ENCODE results near the gene ZKSCAN4. TPM values are rescaled to one million over a fixed set of nuclear protein-coding genes. Genes with fewer than 3 reads are reported as not detected.

Gene ZKSCAN4
- total RNA-seq, 1 donor from 2014 or later: 7.2 TPM

- no peak for DNase-seq (ENCODE audit: extremely low spot score, unreplicated experiment)
- TF ChIP-seq CTCF (IDR thresholded peaks at IDR 0.05): no peak
- Mint-ChIP-seq H3K4me1 (ENCODE audit: unreplicated experiment) (peaks cover 21% of the 10 kb centered on the region), H3K36me3 (ENCODE audit: unreplicated experiment) (peaks cover 37% of the 10 kb centered on the region), H3K27me3 (ENCODE audit: unreplicated experiment) (no peaks in the 10 kb centered on the region), H3K9me3 (ENCODE audit: unreplicated experiment) (no peaks in the 10 kb centered on the region), H3K27ac (ENCODE audit: unreplicated experiment) (no peak overlapping the region), H3K4me3 (ENCODE audit: unreplicated experiment) (no peak overlapping the region)
Measured at GRCh38 chr6:28248916-28249315, 3.2 kb downstream of the ZKSCAN4 start.

GRCh38 chr6:28245206-28245941 lies 6.7 kb downstream of the ZKSCAN4 start:
- no peaks in the 10 kb centered on the region for H3K27me3 Mint-ChIP-seq (ENCODE audit: unreplicated experiment)
- no peaks in the 10 kb centered on the region for H3K9me3 Mint-ChIP-seq (ENCODE audit: unreplicated experiment)
- TF ChIP-seq CTCF (IDR thresholded peaks at IDR 0.05): no peak
- H3K4me3 Mint-ChIP-seq (ENCODE audit: unreplicated experiment): no peak overlapping the region
- DNase-seq (ENCODE audit: extremely low spot score, unreplicated experiment): no peak
- no peak overlapping the region for H3K27ac Mint-ChIP-seq (ENCODE audit: unreplicated experiment)
- peaks cover 40% of the 10 kb centered on the region for H3K36me3 Mint-ChIP-seq (ENCODE audit: unreplicated experiment)
- no peaks in the 10 kb centered on the region for H3K4me1 Mint-ChIP-seq (ENCODE audit: unreplicated experiment)

DNA sequence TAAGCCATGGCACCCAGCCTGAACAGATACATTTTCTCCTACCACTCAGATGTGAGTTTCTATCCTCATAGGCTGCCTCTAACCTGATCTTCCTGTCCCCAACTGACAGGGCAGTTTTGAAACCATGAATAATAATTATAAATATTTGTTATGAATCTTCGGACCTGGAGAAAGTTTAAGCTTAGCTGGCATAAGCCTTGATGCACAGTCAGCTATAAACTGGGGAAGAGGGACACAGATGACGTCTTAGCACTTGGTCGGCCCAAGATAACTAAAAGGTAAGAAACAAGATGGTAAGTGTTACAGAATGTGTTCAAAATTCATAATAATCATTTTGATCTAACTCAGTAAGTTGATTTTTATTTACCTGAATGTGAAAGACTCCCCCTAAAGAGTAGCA lies 8.1 kb downstream of the ZKSCAN4 start:
- peaks cover 38% of the 10 kb centered on the region for H3K36me3 Mint-ChIP-seq (ENCODE audit: unreplicated experiment)
- no peaks in the 10 kb centered on the region for H3K27me3 Mint-ChIP-seq (ENCODE audit: unreplicated experiment)
- H3K27ac Mint-ChIP-seq (ENCODE audit: unreplicated experiment): no peak overlapping the region
- H3K4me1 Mint-ChIP-seq (ENCODE audit: unreplicated experiment): no peaks in the 10 kb centered on the region
- TF ChIP-seq CTCF (IDR thresholded peaks at IDR 0.05): no peak
- no peak for DNase-seq (ENCODE audit: extremely low spot score, unreplicated experiment)
- H3K9me3 Mint-ChIP-seq (ENCODE audit: unreplicated experiment): no peaks in the 10 kb centered on the region
- no peak overlapping the region for H3K4me3 Mint-ChIP-seq (ENCODE audit: unreplicated experiment)

DNA sequence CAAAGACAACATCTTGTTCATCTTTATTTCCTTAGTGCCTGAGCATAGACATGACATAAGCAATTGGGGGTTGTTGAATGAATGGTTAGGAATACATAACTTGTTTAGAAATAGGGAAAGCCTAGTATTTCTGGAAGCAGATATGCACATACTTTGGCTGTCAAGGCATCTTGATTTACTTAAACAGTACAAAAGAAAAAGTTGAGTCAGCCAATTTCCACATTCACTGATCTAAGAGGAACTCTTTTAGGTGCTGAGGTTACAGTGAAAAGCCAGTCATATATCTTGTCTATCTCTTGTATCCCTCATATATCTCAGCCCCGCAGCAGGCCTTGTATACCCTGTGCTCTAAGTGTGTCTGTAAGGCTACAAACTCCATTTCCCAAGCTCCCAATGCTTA lies 11.6 kb downstream of the ZKSCAN4 start:
- Mint-ChIP-seq H3K36me3 (ENCODE audit: unreplicated experiment) (peaks cover 21% of the 10 kb centered on the region), H3K4me3 (ENCODE audit: unreplicated experiment) (no peak overlapping the region), H3K27me3 (ENCODE audit: unreplicated experiment) (no peaks in the 10 kb centered on the region), H3K27ac (ENCODE audit: unreplicated experiment) (no peak overlapping the region), H3K9me3 (ENCODE audit: unreplicated experiment) (no peaks in the 10 kb centered on the region), H3K4me1 (ENCODE audit: unreplicated experiment) (no peaks in the 10 kb centered on the region)
- no peak for DNase-seq (ENCODE audit: extremely low spot score, unreplicated experiment)
- TF ChIP-seq CTCF (IDR thresholded peaks at IDR 0.05): no peak

GRCh38 chr6:28239636-28240035 lies 12.4 kb downstream of the ZKSCAN4 start:
- Mint-ChIP-seq H3K36me3 (ENCODE audit: unreplicated experiment) (peaks cover 23% of the 10 kb centered on the region), H3K4me3 (ENCODE audit: unreplicated experiment) (no peak overlapping the region), H3K27me3 (ENCODE audit: unreplicated experiment) (no peaks in the 10 kb centered on the region), H3K4me1 (ENCODE audit: unreplicated experiment) (no peaks in the 10 kb centered on the region), H3K9me3 (ENCODE audit: unreplicated experiment) (no peaks in the 10 kb centered on the region), H3K27ac (ENCODE audit: unreplicated experiment) (no peak overlapping the region)
- no peak for TF ChIP-seq CTCF (IDR thresholded peaks at IDR 0.05)
- DNase-seq (ENCODE audit: extremely low spot score, unreplicated experiment): no peak
